ENCODE results near the gene ZNF837. TPM values are rescaled to one million over a fixed set of nuclear protein-coding genes. Genes with fewer than 3 reads are reported as not detected.

ZNF837 gene
- total RNA-seq, 1 experiment from 2014 or later = 1.7 TPM

DNA sequence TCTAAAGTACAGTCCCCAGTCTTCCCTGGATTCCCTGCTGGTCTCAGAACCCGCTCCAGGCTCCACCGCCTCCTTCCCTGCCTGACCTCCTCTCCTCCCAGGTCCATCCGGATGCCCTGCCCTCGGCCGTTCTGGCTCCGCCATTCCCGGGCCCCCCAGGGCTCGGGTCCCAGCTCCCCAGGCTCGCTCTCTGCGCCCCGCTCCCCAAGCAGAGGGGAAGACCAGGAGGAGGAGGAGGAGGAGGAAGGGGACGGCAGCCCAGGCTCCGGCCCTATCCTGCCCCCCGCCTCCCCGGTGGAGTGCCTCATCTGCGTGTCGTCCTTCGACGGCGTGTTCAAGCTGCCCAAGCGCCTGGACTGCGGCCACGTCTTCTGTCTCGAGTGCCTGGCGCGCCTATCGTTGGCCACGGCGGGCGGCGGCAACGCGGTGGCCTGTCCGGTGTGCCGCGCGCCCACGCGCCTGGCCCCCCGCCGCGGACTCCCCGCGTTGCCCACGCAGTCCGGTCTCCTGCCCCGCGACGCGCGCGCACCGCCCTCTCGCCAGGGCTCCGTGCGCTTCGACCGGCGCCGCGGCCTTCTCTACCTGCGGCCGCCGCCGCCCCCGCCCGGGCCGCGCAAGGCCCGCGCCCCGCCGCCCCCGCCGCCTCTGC lies 15.3 kb upstream of the ZNF837 start:
- Mint-ChIP-seq H3K27me3 (ENCODE audit: insufficient read depth, unreplicated experiment) (no peaks in the 10 kb centered on the region), H3K4me3 (ENCODE audit: unreplicated experiment) (peak overlapping the region; percentile 18), H3K36me3 (ENCODE audit: insufficient read depth, unreplicated experiment) (peaks cover 54% of the 10 kb centered on the region), H3K27ac (ENCODE audit: low read depth, unreplicated experiment) (no peak overlapping the region), H3K4me1 (ENCODE audit: insufficient read depth, unreplicated experiment) (peaks cover 30% of the 10 kb centered on the region), H3K9me3 (ENCODE audit: unreplicated experiment) (no peaks in the 10 kb centered on the region)
- intact Hi-C loops (cut with micrococcal nuclease) = no loop called here
- no peak for DNase-seq (ENCODE audit: unreplicated experiment)
- TF ChIP-seq, protein P1, sequence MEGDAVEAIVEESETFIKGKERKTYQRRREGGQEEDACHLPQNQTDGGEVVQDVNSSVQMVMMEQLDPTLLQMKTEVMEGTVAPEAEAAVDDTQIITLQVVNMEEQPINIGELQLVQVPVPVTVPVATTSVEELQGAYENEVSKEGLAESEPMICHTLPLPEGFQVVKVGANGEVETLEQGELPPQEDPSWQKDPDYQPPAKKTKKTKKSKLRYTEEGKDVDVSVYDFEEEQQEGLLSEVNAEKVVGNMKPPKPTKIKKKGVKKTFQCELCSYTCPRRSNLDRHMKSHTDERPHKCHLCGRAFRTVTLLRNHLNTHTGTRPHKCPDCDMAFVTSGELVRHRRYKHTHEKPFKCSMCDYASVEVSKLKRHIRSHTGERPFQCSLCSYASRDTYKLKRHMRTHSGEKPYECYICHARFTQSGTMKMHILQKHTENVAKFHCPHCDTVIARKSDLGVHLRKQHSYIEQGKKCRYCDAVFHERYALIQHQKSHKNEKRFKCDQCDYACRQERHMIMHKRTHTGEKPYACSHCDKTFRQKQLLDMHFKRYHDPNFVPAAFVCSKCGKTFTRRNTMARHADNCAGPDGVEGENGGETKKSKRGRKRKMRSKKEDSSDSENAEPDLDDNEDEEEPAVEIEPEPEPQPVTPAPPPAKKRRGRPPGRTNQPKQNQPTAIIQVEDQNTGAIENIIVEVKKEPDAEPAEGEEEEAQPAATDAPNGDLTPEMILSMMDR (IDR thresholded peaks at IDR 0.05; ENCODE audit: unreplicated experiment) = no peak
- BruUV-seq (replicated peaks) = no TSS peak
- CTCF ChIA-PET = no interaction called here
- POLR2A ChIA-PET = interaction anchor here (1.0 kb wide), 1 partner anchor 9 kb away, joined by 5 read pairs; the partner anchor contains the start of gene RPS5

DNA sequence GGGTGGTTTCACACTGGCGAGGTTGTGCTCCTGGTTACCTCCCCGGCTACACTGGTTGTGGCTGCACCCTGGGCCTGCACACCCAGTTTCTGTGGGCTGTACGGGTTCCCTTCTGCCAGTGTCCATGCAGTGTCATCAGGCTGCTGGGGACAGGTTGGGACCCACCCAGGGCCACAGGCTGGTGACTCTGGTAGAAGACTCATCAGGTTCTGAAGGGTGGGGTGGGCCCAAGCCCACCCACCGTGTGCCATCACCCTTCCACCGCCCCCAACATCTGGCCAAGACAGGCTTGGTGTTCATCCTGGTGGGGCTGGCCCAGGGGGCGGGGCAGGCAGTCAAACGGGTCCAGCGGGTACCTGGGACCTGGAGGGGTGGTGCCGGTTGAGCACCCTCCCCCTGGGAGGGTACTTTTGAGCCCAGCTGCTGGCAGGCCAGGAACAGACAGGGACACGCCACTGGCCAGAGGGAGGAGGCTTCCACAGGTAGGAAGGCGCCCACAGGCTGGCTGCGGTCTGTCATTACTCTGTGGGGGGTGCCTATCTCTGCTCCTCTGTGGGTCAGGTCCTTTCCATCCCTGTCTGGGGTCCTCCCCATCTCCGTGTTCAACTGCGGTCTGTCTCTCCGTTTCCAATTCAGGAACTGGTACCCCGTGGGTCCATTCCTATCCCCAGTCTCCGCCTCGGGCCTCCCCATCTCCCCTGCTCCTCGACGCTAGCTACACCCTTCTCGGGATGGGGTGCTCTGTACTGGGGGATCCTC lies 14.6 kb upstream of the ZNF837 start, which contains the start of gene RNF225:
RNF225 (plus strand) TSS at position 437 of the 759 bp plus-strand sequence. CDS start 434 bp downstream, outside the sequence.
- BruUV-seq (replicated peaks) = no TSS peak
- ChIA-PET POLR2A (interaction anchor here (1.0 to 1.6 kb wide), 4 partner anchors 8 to 124 kb away, joined by 3 to 8 read pairs (median 6); partner anchors contain the start of genes RPS5, ZBTB45 and ZNF584), CTCF (interaction anchor here (0.6 to 0.9 kb wide), 4 partner anchors 11 to 1125 kb away, joined by 3 to 4 read pairs (median 4); no protein-coding TSS in a partner anchor)
- Mint-ChIP-seq H3K27ac (ENCODE audit: low read depth, unreplicated experiment) (no peak within 1 kb of the TSS), H3K4me1 (ENCODE audit: insufficient read depth, unreplicated experiment) (peaks cover 23% of the 10 kb centered on the region), H3K36me3 (ENCODE audit: insufficient read depth, unreplicated experiment) (peaks cover 61% of the 10 kb centered on the region), H3K9me3 (ENCODE audit: unreplicated experiment) (no peaks in the 10 kb centered on the region), H3K4me3 (ENCODE audit: unreplicated experiment) (peak within 1 kb of the TSS; percentile 18), H3K27me3 (ENCODE audit: insufficient read depth, unreplicated experiment) (no peaks in the 10 kb centered on the region)
- DNase-seq (ENCODE audit: unreplicated experiment) = no peak
- intact Hi-C loops (cut with micrococcal nuclease) = no loop called here
- TF ChIP-seq, protein P1 (IDR thresholded peaks at IDR 0.05; ENCODE audit: unreplicated experiment) = no peak

GRCh38 chr19:58394821-58395219 lies 14.0 kb upstream of the ZNF837 start:
- H3K4me3 Mint-ChIP-seq (ENCODE audit: unreplicated experiment) = no peak overlapping the region
- intact Hi-C loops (cut with micrococcal nuclease) = no loop called here
- no TSS peak for BruUV-seq (replicated peaks)
- peak; percentile 46 for DNase-seq (ENCODE audit: unreplicated experiment)
- H3K27me3 Mint-ChIP-seq (ENCODE audit: insufficient read depth, unreplicated experiment) = no peaks in the 10 kb centered on the region
- ChIA-PET POLR2A (interaction anchor here (0.7 to 1.6 kb wide), 4 partner anchors 13 to 125 kb away, joined by 3 to 8 read pairs (median 6); partner anchors contain the start of genes ZBTB45, ZNF324B and ZNF584), CTCF (interaction anchor here (0.6 to 0.9 kb wide), 4 partner anchors 12 to 1124 kb away, joined by 3 to 4 read pairs (median 4); no protein-coding TSS in a partner anchor)
- H3K27ac Mint-ChIP-seq (ENCODE audit: low read depth, unreplicated experiment) = no peak overlapping the region
- H3K4me1 Mint-ChIP-seq (ENCODE audit: insufficient read depth, unreplicated experiment) = peaks cover 20% of the 10 kb centered on the region
- TF ChIP-seq, protein P1 (IDR thresholded peaks at IDR 0.05; ENCODE audit: unreplicated experiment) = no peak
- peaks cover 67% of the 10 kb centered on the region for H3K36me3 Mint-ChIP-seq (ENCODE audit: insufficient read depth, unreplicated experiment)
- H3K9me3 Mint-ChIP-seq (ENCODE audit: unreplicated experiment) = no peaks in the 10 kb centered on the region

- ChIA-PET CTCF (no interaction called here), POLR2A (no interaction called here)
- no peak overlapping the region for H3K27ac Mint-ChIP-seq (ENCODE audit: low read depth, unreplicated experiment)
- no peak overlapping the region for H3K4me3 Mint-ChIP-seq (ENCODE audit: unreplicated experiment)
- H3K36me3 Mint-ChIP-seq (ENCODE audit: insufficient read depth, unreplicated experiment) = peaks cover 79% of the 10 kb centered on the region
- no TSS peak for BruUV-seq (replicated peaks)
- intact Hi-C loops (cut with micrococcal nuclease) = no loop called here
- DNase-seq (ENCODE audit: unreplicated experiment) = no peak
- TF ChIP-seq, protein P1 (IDR thresholded peaks at IDR 0.05; ENCODE audit: unreplicated experiment) = no peak
- no peaks in the 10 kb centered on the region for H3K9me3 Mint-ChIP-seq (ENCODE audit: unreplicated experiment)
- H3K4me1 Mint-ChIP-seq (ENCODE audit: insufficient read depth, unreplicated experiment) = peaks cover 26% of the 10 kb centered on the region
- no peaks in the 10 kb centered on the region for H3K27me3 Mint-ChIP-seq (ENCODE audit: insufficient read depth, unreplicated experiment)
These were observed 12.8 kb upstream of the ZNF837 start for GRCh38 chr19:58393725-58394033.

All from MCF 10A (cell line).